GM23338 (cell line): ENCODE results near the gene CHST15. TPM values are rescaled to one million over a fixed set of nuclear protein-coding genes. Genes with fewer than 3 reads are reported as not detected.

Experiments
- ATAC-seq: fragments of 200-7000 bp; cut with Tn5 transposase; 3 replicates; pipeline ENCODE4 v1.9.1; 2020
- DNase-seq: peaks from one replicate; pipeline ENCODE4 v3.0.0-alpha.2; 2015; ENCODE audit warnings: low spot score
- H2AFZ ChIP-seq: fragments of 200-600 bp; sonication (generic); 2 replicates; pipeline ENCODE4 v1.8.0; 2016; ENCODE audit warnings: antibody characterized with exemption, mild to moderate bottlenecking, moderate library complexity
- H3F3A ChIP-seq: fragments of 200-600 bp; sonication (generic); replicated peaks from 2 replicates; pipeline ENCODE4 v1.8.0; 2017; ENCODE audit warnings: antibody characterized with exemption, mixed run types, low read depth
- H3K27ac ChIP-seq: fragments of 200-600 bp; sonication (generic); 2 replicates; pipeline ENCODE4 v1.6.1; 2016; ENCODE audit warnings: low read depth
- H3K27me3 ChIP-seq: fragments of 200-600 bp; sonication (generic); 2 replicates; pipeline ENCODE4 v1.8.0; 2016; ENCODE audit warnings: mild to moderate bottlenecking, mixed run types, moderate library complexity; ENCODE audit not compliant: insufficient read depth
- H3K36me3 ChIP-seq: fragments of 200-600 bp; sonication (generic); 2 replicates; pipeline ENCODE4 v1.8.0; 2016; ENCODE audit warnings: mild to moderate bottlenecking; ENCODE audit not compliant: insufficient read depth
- H3K4me1 ChIP-seq: fragments of 200-600 bp; sonication (generic); 2 replicates; pipeline ENCODE4 v1.8.0; 2016; ENCODE audit warnings: mild to moderate bottlenecking, moderate library complexity; ENCODE audit not compliant: insufficient read depth
- H3K4me2 ChIP-seq: fragments of 200-600 bp; sonication (generic); 2 replicates; pipeline ENCODE4 v1.7.1; 2017; ENCODE audit warnings: mixed run types
- H3K4me3 ChIP-seq: fragments of 200-600 bp; sonication (generic); 2 replicates; pipeline ENCODE4 v1.6.1; 2016; ENCODE audit warnings: mixed run types
- H3K79me2 ChIP-seq: fragments of 200-600 bp; sonication (generic); replicated peaks from 2 replicates; pipeline ENCODE4 v1.8.0; 2017; ENCODE audit warnings: mild to moderate bottlenecking; ENCODE audit not compliant: insufficient read depth
- H3K9me2 ChIP-seq: fragments of 200-600 bp; sonication (generic); 2 replicates; pipeline ENCODE4 v1.8.0; 2017; ENCODE audit not compliant: insufficient read depth
- H4K20me1 ChIP-seq: fragments of 200-600 bp; sonication (generic); replicated peaks from 2 replicates; pipeline ENCODE4 v1.8.0; 2017; ENCODE audit warnings: mild to moderate bottlenecking; ENCODE audit not compliant: insufficient read depth
- H3K27ac Mint-ChIP-seq: 2 replicates; pipeline ENCODE4 v1.8.0; 2020; ENCODE audit warnings: inconsistent platforms, mild to moderate bottlenecking, moderate library complexity, mixed read lengths
- H3K27me3 Mint-ChIP-seq: 3 replicates; pipeline ENCODE4 v1.8.0; 2022; ENCODE audit warnings: low read depth, mild to moderate bottlenecking, moderate library complexity, mixed read lengths, inconsistent platforms; ENCODE audit not compliant: insufficient read depth, poor library complexity
- H3K36me3 Mint-ChIP-seq: 3 replicates; pipeline ENCODE4 v1.8.0; 2021; ENCODE audit warnings: low read depth, mild to moderate bottlenecking, inconsistent platforms, moderate library complexity, mixed read lengths
- H3K4me1 Mint-ChIP-seq: 3 replicates; pipeline ENCODE4 v1.8.0; 2020; ENCODE audit warnings: mild to moderate bottlenecking, inconsistent platforms, mixed read lengths
- H3K4me3 Mint-ChIP-seq: 3 replicates; pipeline ENCODE4 v1.8.0; 2021; ENCODE audit warnings: moderate library complexity, mild to moderate bottlenecking, inconsistent platforms, mixed read lengths
- H3K9me3 Mint-ChIP-seq: 3 replicates; pipeline ENCODE4 v1.8.0; 2020; ENCODE audit warnings: moderate library complexity, mild to moderate bottlenecking, inconsistent platforms, mixed read lengths
- CTCF ChIP-seq, 2 experiments: fragments of 200-600 bp in 1 of 2; sonication (generic) in 1 of 2; conservative IDR thresholded peaks; 2 replicates each; pipeline versions ENCODE4 v1.5.1 to v1.6.1; 2016 to 2017; ENCODE audit warnings: antibody characterized with exemption in 2 of 2, low read depth in 2 of 2, mild to moderate bottlenecking in 2 of 2, moderate library complexity in 1 of 2
- ETS1 ChIP-seq: IDR thresholded peaks from 2 replicates; pipeline ENCODE4 v1.6.1; 2016; ENCODE audit warnings: antibody characterized with exemption
- EZH2 ChIP-seq: fragments of 200-600 bp; sonication (generic); IDR thresholded peaks from one replicate; pipeline ENCODE4 v1.8.0; 2017; ENCODE audit warnings: antibody characterized with exemption, mild to moderate bottlenecking, low read depth; ENCODE audit not compliant: unreplicated experiment
- EZH2phosphoT487 ChIP-seq: fragments of 200-600 bp; sonication (generic); IDR thresholded peaks from one replicate; pipeline ENCODE4 v1.8.1; 2018; ENCODE audit warnings: antibody characterized with exemption; ENCODE audit not compliant: unreplicated experiment
- ZNF331 ChIP-seq: fragments of 250-450 bp; sonication (Bioruptor Pico); IDR thresholded peaks from 2 replicates; pipeline ENCODE4 v1.5.0; 2020; ENCODE audit warnings: low read depth, mild to moderate bottlenecking, moderate library complexity
- ZNF462 ChIP-seq: fragments of 250-450 bp; sonication (Bioruptor Pico); IDR thresholded peaks from 2 replicates; pipeline ENCODE4 v1.5.0; 2020; ENCODE audit warnings: mild to moderate bottlenecking, moderate library complexity
- polyA plus RNA-seq: library from polyadenylated mRNA; unstranded; fragments of >200 nt; fragmentation: Nextera tagmentation; extraction: Ambion mirVana; gene quantifications from 2 replicates; pipeline ENCODE4 v1.2.1, GENCODE V29; 2016
- total RNA-seq: library from RNA; depleted of rRNA; stranded (reverse); fragments of >200 nt; shearing (Covaris generic); gene quantifications from 2 replicates; pipeline ENCODE4 v1.2.3, GENCODE V29; 2014; rRNA removed

CHST15 gene
- total and polyA plus RNA-seq, 2 experiments from 2014 or later: 2.6 to 11.2 TPM

- peaks cover under 1% of the 10 kb centered on the region for H3K27me3 Mint-ChIP-seq
- H3K4me3 ChIP-seq: no peak overlapping the region
- DNase-seq: no peak
- no peak for ATAC-seq
- no peaks in the 10 kb centered on the region for H3K36me3 Mint-ChIP-seq
- no peak overlapping the region for H3K4me3 Mint-ChIP-seq
- H3K4me1 Mint-ChIP-seq: no peaks in the 10 kb centered on the region
- H3K27me3 ChIP-seq: no peaks in the 10 kb centered on the region
- H3F3A ChIP-seq: no peaks in the 10 kb centered on the region
- no peaks in the 10 kb centered on the region for H3K4me1 ChIP-seq
- H3K4me2 ChIP-seq: no peak overlapping the region
- peaks cover 7% of the 10 kb centered on the region; the same call in 2 of the 3 replicates for H3K9me3 Mint-ChIP-seq
- H2AFZ ChIP-seq: no peak overlapping the region
- no peaks in the 10 kb centered on the region for H4K20me1 ChIP-seq
- TF ChIP-seq CTCF (conservative IDR thresholded peaks at IDR 0.05; ENCODE audit: low read depth in 2 of 2) (no peak), EZH2phosphoT487 (no peak), EZH2 (no peak), ZNF331 (CRISPR knock-in tag) (no peak), ETS1 (no peak), ZNF462 (CRISPR knock-in tag) (no peak)
- no peaks in the 10 kb centered on the region for H3K36me3 ChIP-seq
- H3K27ac ChIP-seq: no peak overlapping the region
- H3K27ac Mint-ChIP-seq: no peak overlapping the region
- no peaks in the 10 kb centered on the region for H3K79me2 ChIP-seq
- H3K9me2 ChIP-seq: no peaks in the 10 kb centered on the region
These were observed 135.2 kb downstream of the CHST15 start for GRCh38 chr10:123958241-123958640.

Other genes starting within 250 kb of the CHST15 start
- 5.3 and 8.1 TPM in 2 replicates for gene CPXM2, start 201.8 kb downstream of the CHST15 start, total RNA-seq
- 0.92 and 1.6 TPM in 2 replicates for gene CPXM2, start 201.8 kb downstream of the CHST15 start, polyA plus RNA-seq